Heart left ventricle (tissue), 16 donors: ENCODE results near the gene MXD3. TPM values are rescaled to one million over a fixed set of nuclear protein-coding genes. Genes with fewer than 3 reads are reported as not detected.

ENCODE experiments used
- ATAC-seq, 4 donors: fragments of 200-7000 bp; cut with Tn5 transposase; one replicate each; pipeline ENCODE4 v1.9.1; 2020 to 2022; ENCODE audit warnings: moderate library complexity in 4 of 4, mild to moderate bottlenecking in 3 of 4, moderate number of reproducible peaks in 1 of 4
- DNase-seq, 5 donors: peaks; one replicate each; pipeline ENCODE4 v3.0.0-alpha.2; 2020
- H3K27ac ChIP-seq, 12 donors: fragments of 200-600 bp; sonication (generic) in 4 of 12; one replicate each; pipeline versions ENCODE4 v1.5.0 to v1.8.0; 2016 to 2022; ENCODE audit warnings: mild to moderate bottlenecking in 2 of 12
- H3K27me3 ChIP-seq, 9 donors: fragments of 200-600 bp; sonication (generic) in 2 of 9; one replicate each; pipeline versions ENCODE4 v1.5.1 to v1.8.0; 2016 to 2022; ENCODE audit warnings: mild to moderate bottlenecking in 3 of 9
- H3K36me3 ChIP-seq, 9 donors: fragments of 200-600 bp; sonication (generic) in 2 of 9; one replicate each; pipeline versions ENCODE4 v1.5.0 to v1.8.0; 2018 to 2022; ENCODE audit warnings: mild to moderate bottlenecking in 2 of 9
- H3K4me1 ChIP-seq, 12 donors: fragments of 200-600 bp; sonication (generic) in 4 of 12; one replicate each; pipeline versions ENCODE4 v1.5.0 to v1.8.0; 2016 to 2022; ENCODE audit warnings: mild to moderate bottlenecking in 3 of 12
- H3K4me3 ChIP-seq, 12 donors: fragments of 200-600 bp; sonication (generic) in 4 of 12; one replicate each; pipeline versions ENCODE4 v1.5.0 to v1.8.0; 2017 to 2022; ENCODE audit warnings: mild to moderate bottlenecking in 9 of 12, moderate library complexity in 4 of 12
- H3K9me3 ChIP-seq, 12 donors: fragments of 200-600 bp; sonication (generic) in 4 of 12; one replicate each; pipeline versions ENCODE4 v1.5.0 to v1.8.0; 2016 to 2022; ENCODE audit warnings: mild to moderate bottlenecking in 1 of 12
- POLR2A ChIP-seq, 2 donors: fragments of 450-650 bp; IDR thresholded peaks; one replicate each; pipeline ENCODE4 v1.6.1; 2017; ENCODE audit warnings: antibody characterized with exemption in 2 of 2, mild to moderate bottlenecking in 2 of 2, moderate library complexity in 2 of 2
- WGBS, 4 donors: extraction: QIAGEN DNeasy Blood & Tissue Kit in 2 of 4; methylation state at CpG; one replicate each; pipeline versions ENCODE4 v1.1.5 to v1.1.7; 2013 to 2018; 5-methylcytosine and 5-hydroxymethylcytosine counted together
- intact Hi-C, 10 donors: fragments of 100-400 bp; cut with DNase I; formaldehyde crosslinking; loops; one replicate each; pipeline versions ENCODE4 v1.11.1 to v1.14.2; 2022
- polyA plus RNA-seq, 2 donors: library from polyadenylated mRNA; stranded (reverse); fragments of 200-250 nt; gene quantifications; one replicate each; pipeline ENCODE4 v1.2.3, GENCODE V29; 2013
- total RNA-seq, 9 donors: library from RNA; depleted of rRNA in 2 of 9; stranded (reverse); fragments of >200 nt in 2 of 9; fragmentation: NEBNext Ultra II Directional in 3 of 9; extraction: Animal tissue kit (Norgen Biotek cat#: 25700) in 3 of 9; gene quantifications; one replicate each; pipeline versions ENCODE4 v1.1.0 to v1.2.4, GENCODE V29; 2016 to 2023
- TF ChIP-seq, protein P1 (sequence below), 12 donors: fragments of 200-600 bp; sonication (generic) in 4 of 12; IDR thresholded peaks; one replicate each; pipeline versions ENCODE4 v1.5.0 to v1.8.0; 2018 to 2022; ENCODE audit warnings: antibody characterized with exemption in 12 of 12, mild to moderate bottlenecking in 5 of 12
- donor health status: ischemic (EF 13 %, LVEDD 7.1; RV severe dilation, severe dysfunction).
- donor health status: healthy with polysubstance abuse.
- donor health status: DM: no; HTN: yes; CAD: no.
- donor health status: DM: no; HTN: no; CAD: no.
- donor health status: ischemic (EF 25% LVEDD 6.9; RV normal size, moderate dysfunction).
- donor health status: ischemic (EF 25% LVEDD 5.7; RV mildly dilated, moderate dysfunction).
- donor health status: healthy.
- donor health status: DM: yes; HTN: yes; CAD: no.
- donor health status: ischemic (EF 35%, LVEDD 5.7; RV mildly dilated, moderate dysfunction).
- donor health status: nonischemic (EF 11% LVEDD 7.7; RV severe dilation, severe dysfunction).
- donor health status: DM: yes; HTN: yes; CAD: no.
- donor health status: PGD.
- donor health status: ischemic (EF 29% LVEDD 5.4; RV normal size, mild dysfunction).
- donor health status: nonischemic (EF 23%, LVEDD 6.1; RV moderate dilation, normal function).

MXD3 gene
- total and polyA plus RNA-seq, 11 donors, result 0.52 to 9.1 (median 2.5) TPM

- peak overlapping the region in 8 of 12 donors; percentile 24 to 78 (median 68) for H3K27ac ChIP-seq
- peak; percentile 15 to 69 (median 52) for ATAC-seq
- WGBS, 4 donors, result 48 to 82% (median 64%) methylated on average over 7 of the region's 7 CpGs
- no peaks in the 10 kb centered on the region for H3K27me3 ChIP-seq
- no peak overlapping the region for H3K4me3 ChIP-seq
- H3K9me3 ChIP-seq, result no peaks in the 10 kb centered on the region
- peaks cover 0 to 40% (median 20%) of the 10 kb centered on the region in 12 donors for H3K4me1 ChIP-seq
- intact Hi-C loops, result no loop called here
- DNase-seq, result peak in 1 of 5 donors; percentile 38
- peaks cover 3 to 98% (median 87%) of the 10 kb centered on the region in 9 donors for H3K36me3 ChIP-seq
- TF ChIP-seq, protein P1, sequence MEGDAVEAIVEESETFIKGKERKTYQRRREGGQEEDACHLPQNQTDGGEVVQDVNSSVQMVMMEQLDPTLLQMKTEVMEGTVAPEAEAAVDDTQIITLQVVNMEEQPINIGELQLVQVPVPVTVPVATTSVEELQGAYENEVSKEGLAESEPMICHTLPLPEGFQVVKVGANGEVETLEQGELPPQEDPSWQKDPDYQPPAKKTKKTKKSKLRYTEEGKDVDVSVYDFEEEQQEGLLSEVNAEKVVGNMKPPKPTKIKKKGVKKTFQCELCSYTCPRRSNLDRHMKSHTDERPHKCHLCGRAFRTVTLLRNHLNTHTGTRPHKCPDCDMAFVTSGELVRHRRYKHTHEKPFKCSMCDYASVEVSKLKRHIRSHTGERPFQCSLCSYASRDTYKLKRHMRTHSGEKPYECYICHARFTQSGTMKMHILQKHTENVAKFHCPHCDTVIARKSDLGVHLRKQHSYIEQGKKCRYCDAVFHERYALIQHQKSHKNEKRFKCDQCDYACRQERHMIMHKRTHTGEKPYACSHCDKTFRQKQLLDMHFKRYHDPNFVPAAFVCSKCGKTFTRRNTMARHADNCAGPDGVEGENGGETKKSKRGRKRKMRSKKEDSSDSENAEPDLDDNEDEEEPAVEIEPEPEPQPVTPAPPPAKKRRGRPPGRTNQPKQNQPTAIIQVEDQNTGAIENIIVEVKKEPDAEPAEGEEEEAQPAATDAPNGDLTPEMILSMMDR (IDR thresholded peaks at IDR 0.05), result no peak
- TF ChIP-seq POLR2A (IDR thresholded peaks at IDR 0.05), result no peak
These were observed 24.0 kb upstream of the MXD3 start for GRCh38 chr5:177335701-177336065.

DNA sequence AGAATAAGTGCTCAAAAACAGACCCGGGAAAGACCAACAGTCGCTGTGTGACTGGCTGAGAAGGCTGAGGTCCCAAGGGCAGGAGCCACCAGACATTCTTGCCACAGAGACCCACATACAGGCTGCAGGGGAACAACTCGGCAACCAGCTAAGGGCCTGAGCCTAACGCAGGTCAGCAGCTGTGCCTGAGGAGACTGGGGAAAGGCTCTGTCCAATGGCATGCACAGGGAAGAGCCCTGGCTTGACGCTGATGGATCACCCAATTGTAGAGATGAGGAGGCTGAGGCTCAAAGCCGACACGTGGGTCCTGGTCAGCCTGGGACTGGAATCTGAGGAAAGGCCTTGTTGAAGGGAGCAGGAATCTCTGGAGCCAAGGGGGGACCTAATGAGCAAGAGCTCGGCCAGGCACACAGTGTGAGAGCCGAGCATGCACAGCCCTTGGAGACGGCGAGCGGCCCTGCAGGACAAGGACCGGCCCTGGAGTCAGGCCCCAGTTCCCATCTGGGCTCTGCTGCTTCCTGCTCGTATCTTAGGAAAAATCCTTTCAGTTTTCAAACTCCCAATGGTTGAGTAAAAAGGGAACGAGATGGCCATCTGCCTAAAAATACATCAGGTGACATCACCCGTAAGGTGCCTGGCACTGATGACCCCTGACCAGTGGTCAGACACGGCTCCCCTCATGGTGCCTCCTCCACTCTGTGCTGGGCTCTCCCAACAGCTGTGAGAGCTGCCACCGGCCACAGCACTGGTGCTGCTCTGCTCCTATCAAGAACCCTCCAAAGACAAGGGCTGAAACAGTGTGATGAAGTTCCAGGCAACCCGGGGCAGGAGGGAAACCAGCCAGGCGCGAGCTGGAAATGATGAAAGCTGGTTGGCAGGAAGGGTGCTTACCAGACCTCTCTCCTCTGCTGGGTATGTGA lies 23.3 kb upstream of the MXD3 start:
- Histone ChIP-seq H3K4me3 (no peak overlapping the region), H3K4me1 (peaks cover 0 to 40% (median 20%) of the 10 kb centered on the region in 12 donors), H3K9me3 (no peaks in the 10 kb centered on the region), H3K36me3 (peaks cover 3 to 100% (median 93%) of the 10 kb centered on the region in 9 donors), H3K27ac (peak overlapping the region in 8 of 12 donors; percentile 13 to 78 (median 68)), H3K27me3 (no peaks in the 10 kb centered on the region)
- intact Hi-C loops, result no loop called here
- TF ChIP-seq POLR2A (IDR thresholded peaks at IDR 0.05), result no peak
- TF ChIP-seq, protein P1 (IDR thresholded peaks at IDR 0.05), result no peak
- ATAC-seq, result peak; percentile 84 to 89 (median 85)
- 69 to 80% (median 77%) methylated on average over 21 of the region's 21 CpGs for WGBS, 4 donors
- DNase-seq, result peak in 3 of 5 donors; percentile 41 to 69 (median 68)

GRCh38 chr5:177334155-177334551 lies 22.5 kb upstream of the MXD3 start:
- no peaks in the 10 kb centered on the region for H3K9me3 ChIP-seq
- no peak for TF ChIP-seq POLR2A (IDR thresholded peaks at IDR 0.05)
- TF ChIP-seq, protein P1 (IDR thresholded peaks at IDR 0.05), result no peak
- peak in 3 of 4 donors; percentile 43 to 56 (median 52) for ATAC-seq
- H3K36me3 ChIP-seq, result peaks cover 3 to 100% (median 94%) of the 10 kb centered on the region in 9 donors
- 65 to 81% (median 74%) methylated on average over 10 to 15 of the region's 15 CpGs for WGBS, 4 donors
- DNase-seq, result peak in 1 of 5 donors; percentile 47
- H3K27me3 ChIP-seq, result no peaks in the 10 kb centered on the region
- H3K27ac ChIP-seq, result peak overlapping the region in 3 of 12 donors; percentile 23 to 70 (median 69)
- peaks cover 0 to 37% (median 19%) of the 10 kb centered on the region in 12 donors for H3K4me1 ChIP-seq
- H3K4me3 ChIP-seq, result no peak overlapping the region
- intact Hi-C loops, result no loop called here

- no peaks in the 10 kb centered on the region for H3K9me3 ChIP-seq
- H3K27me3 ChIP-seq, result no peaks in the 10 kb centered on the region
- TF ChIP-seq, protein P1 (IDR thresholded peaks at IDR 0.05), result no peak
- TF ChIP-seq POLR2A (IDR thresholded peaks at IDR 0.05), result no peak
- H3K4me1 ChIP-seq, result peaks cover 0 to 32% (median 18%) of the 10 kb centered on the region in 12 donors
- 90 to 94% (median 91%) methylated on average over 16 of the region's 16 CpGs for WGBS, 4 donors
- no peak for ATAC-seq
- DNase-seq, result no peak
- intact Hi-C loops, result no loop called here
- H3K27ac ChIP-seq, result no peak overlapping the region
- peaks cover 3 to 100% (median 90%) of the 10 kb centered on the region in 9 donors for H3K36me3 ChIP-seq
- H3K4me3 ChIP-seq, result no peak overlapping the region
These were observed 21.9 kb upstream of the MXD3 start for GRCh38 chr5:177333420-177334154.
